PC-3 (cell line): ENCODE data around the gene ERH. TPM values are rescaled to one million over a fixed set of nuclear protein-coding genes. Genes with fewer than 3 reads are reported as not detected.

Experiments
- ATAC-seq: fragments of 200-7000 bp; cut with Tn5 transposase; 2 replicates; pipeline ENCODE4 v1.9.1; 2020; ENCODE audit warnings: mild to moderate bottlenecking, moderate library complexity
- BruUV-seq: library from RNA; stranded (reverse); fragments of 400-500 nt; replicated peaks from 2 replicates; lab custom pipeline; 2021; lab: Mats Ljungman, UMichigan
- CTCF ChIA-PET: fragments of 300-600 bp; sonication (Branson Sonifier 250); formaldehyde crosslinking; loops from one replicate; lab custom pipeline; 2022; ENCODE audit warnings: antibody characterized with exemption; lab: Charles Lee
- POLR2A ChIA-PET: fragments of 300-600 bp; sonication (Branson Sonifier 250); formaldehyde crosslinking; loops from one replicate; lab custom pipeline; 2022; ENCODE audit warnings: antibody characterized with exemption; ENCODE audit not compliant: unreplicated experiment; lab: Charles Lee
- DNase-seq: peaks from one replicate; pipeline ENCODE4 v3.0.0-alpha.2; 2015
- H2AFZ ChIP-seq: fragments of 300-600 bp; sonication (generic); 2 replicates; pipeline ENCODE4 v1.6.0; 2016; ENCODE audit warnings: antibody characterized with exemption, low read length
- H3F3A ChIP-seq: fragments of 300-600 bp; sonication (generic); one replicate; pipeline ENCODE4 v1.6.0; 2017; ENCODE audit warnings: antibody characterized with exemption, low read length, control low read depth, mild to moderate bottlenecking; ENCODE audit not compliant: unreplicated experiment
- H3K27ac ChIP-seq: fragments of 300-600 bp; sonication (generic); 2 replicates; pipeline ENCODE4 v1.5.1; 2016; ENCODE audit warnings: mild to moderate bottlenecking, low read length
- H3K27me3 ChIP-seq: fragments of 300-600 bp; sonication (generic); 2 replicates; pipeline ENCODE4 v1.6.1; 2016; ENCODE audit warnings: low read length, mixed read lengths
- H3K36me3 ChIP-seq: fragments of 300-600 bp; sonication (generic); 2 replicates; pipeline ENCODE4 v1.6.1; 2016; ENCODE audit warnings: low read depth, mixed run types, low read length, mixed read lengths
- H3K4me1 ChIP-seq: fragments of 300-600 bp; sonication (generic); 2 replicates; pipeline ENCODE4 v1.5.1; 2016; ENCODE audit warnings: low read length; ENCODE audit not compliant: insufficient read depth
- H3K4me2 ChIP-seq: fragments of 300-600 bp; sonication (generic); 2 replicates; pipeline ENCODE4 v1.6.0; 2016; ENCODE audit warnings: low read length
- H3K4me3 ChIP-seq: fragments of 300-600 bp; sonication (generic); 2 replicates; pipeline ENCODE4 v1.5.1; 2016; ENCODE audit warnings: mild to moderate bottlenecking, low read length, mixed read lengths
- H3K79me2 ChIP-seq: fragments of 300-600 bp; sonication (generic); 2 replicates; pipeline ENCODE4 v1.6.1; 2017; ENCODE audit warnings: low read length, mixed read lengths
- H3K9ac ChIP-seq: fragments of 300-600 bp; sonication (generic); 2 replicates; pipeline ENCODE4 v1.6.0; 2016; ENCODE audit warnings: mild to moderate bottlenecking, low read length
- H3K9me2 ChIP-seq: fragments of 300-600 bp; sonication (generic); replicated peaks from 2 replicates; pipeline ENCODE4 v1.6.1; 2016; ENCODE audit warnings: mixed run types, low read length, mixed read lengths
- H3K9me3 ChIP-seq: fragments of 300-600 bp; sonication (generic); 2 replicates; pipeline ENCODE4 v1.6.1; 2016; ENCODE audit warnings: low read length, mixed read lengths
- H4K20me1 ChIP-seq: fragments of 300-600 bp; sonication (generic); 2 replicates; pipeline ENCODE4 v1.6.1; 2016; ENCODE audit warnings: low read length, mixed read lengths
- CTCF ChIP-seq: fragments of 300-600 bp; sonication (generic); conservative IDR thresholded peaks from 2 replicates; pipeline ENCODE4 v1.5.1; 2017; ENCODE audit warnings: antibody characterized with exemption, low read depth, mild to moderate bottlenecking, low read length
- EZH2 ChIP-seq: fragments of 300-600 bp; sonication (generic); IDR thresholded peaks from one replicate; pipeline ENCODE4 v1.6.1; 2017; ENCODE audit warnings: antibody characterized with exemption, mild to moderate bottlenecking, low read length; ENCODE audit not compliant: unreplicated experiment
- EZH2phosphoT487 ChIP-seq: fragments of 300-600 bp; sonication (generic); IDR thresholded peaks from 2 replicates; pipeline ENCODE4 v1.6.1; 2018; ENCODE audit warnings: mild to moderate bottlenecking, antibody characterized with exemption, low read length, borderline replicate concordance
- intact Hi-C: fragments of 100-400 bp; cut with micrococcal nuclease; formaldehyde crosslinking; loops from 2 replicates; pipeline ENCODE4 v1.9.0; 2023
- total RNA-seq: library from RNA; depleted of rRNA; stranded (reverse); fragments of >200 nt; gene quantifications from 2 replicates; pipeline ENCODE4 v1.2.3, GENCODE V29; 2014

The ERH gene
- total RNA-seq, 1 experiment from 2014 or later: 128 TPM

DNA sequence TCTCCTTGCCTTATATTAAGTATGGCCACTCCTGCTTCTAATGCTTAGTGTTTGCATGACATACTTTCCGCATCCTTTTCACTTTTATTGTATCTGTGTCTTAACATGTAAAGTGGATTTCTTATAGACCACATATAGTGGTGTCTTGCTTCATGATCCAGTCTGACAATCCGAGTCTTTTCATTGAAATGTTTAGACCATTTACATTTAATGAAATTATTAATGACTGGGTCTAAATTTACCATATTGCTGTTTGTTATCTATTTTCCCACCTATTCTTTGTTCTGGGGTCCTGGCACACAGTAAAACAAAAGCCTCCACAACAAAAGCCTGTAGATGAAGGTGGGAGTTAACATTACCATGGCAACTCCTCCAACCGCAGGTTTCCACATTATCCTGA is 22.9 kb downstream of the ERH start:
- Histone ChIP-seq H3K4me1 (no peaks in the 10 kb centered on the region), H2AFZ (no peak overlapping the region), H3K4me2 (no peak overlapping the region), H3K27ac (no peak overlapping the region), H3K4me3 (no peak overlapping the region), H3K9ac (no peak overlapping the region), H3F3A (no peaks in the 10 kb centered on the region), H3K9me3 (no peaks in the 10 kb centered on the region), H4K20me1 (no peaks in the 10 kb centered on the region), H3K79me2 (no peaks in the 10 kb centered on the region), H3K36me3 (peaks cover 34% of the 10 kb centered on the region), H3K27me3 (no peaks in the 10 kb centered on the region), H3K9me2 (no peaks in the 10 kb centered on the region)
- no peak for DNase-seq
- TF ChIP-seq CTCF (no peak), EZH2phosphoT487 (no peak), EZH2 (no peak)
- intact Hi-C loops: no loop called here
- CTCF ChIA-PET: no interaction called here
- no TSS peak for BruUV-seq
- POLR2A ChIA-PET: no interaction called here
- ATAC-seq: no peak

- no peaks in the 10 kb centered on the region for H3K9me3 ChIP-seq
- intact Hi-C loops: no loop called here
- H3K27me3 ChIP-seq: no peaks in the 10 kb centered on the region
- no TSS peak for BruUV-seq
- H3K79me2 ChIP-seq: no peaks in the 10 kb centered on the region
- TF ChIP-seq CTCF: no peak
- TF ChIP-seq EZH2phosphoT487: no peak
- TF ChIP-seq EZH2: no peak
- ATAC-seq: no peak
- H3K36me3 ChIP-seq: peaks cover 26% of the 10 kb centered on the region
- no peak overlapping the region for H3K27ac ChIP-seq
- no peak overlapping the region for H3K4me2 ChIP-seq
- no peaks in the 10 kb centered on the region for H3K4me1 ChIP-seq
- no peaks in the 10 kb centered on the region for H3K9me2 ChIP-seq
- no peak for DNase-seq
- no peak overlapping the region for H3K4me3 ChIP-seq
- H2AFZ ChIP-seq: no peak overlapping the region
- no peak overlapping the region for H3K9ac ChIP-seq
- ChIA-PET CTCF (no interaction called here), POLR2A (no interaction called here)
- no peaks in the 10 kb centered on the region for H3F3A ChIP-seq
- H4K20me1 ChIP-seq: no peaks in the 10 kb centered on the region
Measured at GRCh38 chr14:69374235-69374634, 23.9 kb downstream of the ERH start.

DNA sequence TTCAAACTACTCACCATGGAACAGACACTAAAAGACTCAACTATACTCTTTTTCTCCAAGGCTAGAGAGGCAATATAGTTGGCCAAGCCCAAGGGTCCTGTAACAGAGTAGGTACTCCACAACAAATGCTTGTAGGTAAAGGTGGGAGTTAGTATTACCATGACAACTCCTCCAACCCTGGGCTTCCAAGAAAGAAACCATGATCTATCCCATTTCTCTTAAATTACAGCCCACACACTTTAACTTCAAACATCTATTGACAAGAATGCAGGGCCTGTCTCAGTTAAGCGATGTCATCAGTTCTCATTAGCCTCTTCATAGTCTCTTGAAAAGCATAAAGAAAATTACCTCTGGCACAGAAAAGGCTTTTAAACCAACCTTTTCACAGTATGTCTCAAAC is 25.0 kb downstream of the ERH start:
- Histone ChIP-seq H3K4me3 (no peak overlapping the region), H3K9me2 (no peaks in the 10 kb centered on the region), H3F3A (no peaks in the 10 kb centered on the region), H4K20me1 (no peaks in the 10 kb centered on the region), H3K4me2 (no peak overlapping the region), H3K27me3 (no peaks in the 10 kb centered on the region), H3K79me2 (no peaks in the 10 kb centered on the region), H3K36me3 (peaks cover 23% of the 10 kb centered on the region), H3K4me1 (no peaks in the 10 kb centered on the region), H3K27ac (no peak overlapping the region), H3K9ac (no peak overlapping the region), H3K9me3 (no peaks in the 10 kb centered on the region), H2AFZ (no peak overlapping the region)
- ATAC-seq (no peak), DNase-seq (no peak)
- no peak for TF ChIP-seq EZH2phosphoT487
- TF ChIP-seq EZH2: no peak
- TF ChIP-seq CTCF: no peak
- ChIA-PET POLR2A (interaction anchor here (0.7 kb wide), 1 partner anchor 45 kb away, joined by 5 read pairs; no protein-coding TSS in a partner anchor), CTCF (no interaction called here)
- BruUV-seq: no TSS peak
- intact Hi-C loops: no loop called here
